ENCODE data around the gene PRPF19.

The PRPF19 gene

DNA sequence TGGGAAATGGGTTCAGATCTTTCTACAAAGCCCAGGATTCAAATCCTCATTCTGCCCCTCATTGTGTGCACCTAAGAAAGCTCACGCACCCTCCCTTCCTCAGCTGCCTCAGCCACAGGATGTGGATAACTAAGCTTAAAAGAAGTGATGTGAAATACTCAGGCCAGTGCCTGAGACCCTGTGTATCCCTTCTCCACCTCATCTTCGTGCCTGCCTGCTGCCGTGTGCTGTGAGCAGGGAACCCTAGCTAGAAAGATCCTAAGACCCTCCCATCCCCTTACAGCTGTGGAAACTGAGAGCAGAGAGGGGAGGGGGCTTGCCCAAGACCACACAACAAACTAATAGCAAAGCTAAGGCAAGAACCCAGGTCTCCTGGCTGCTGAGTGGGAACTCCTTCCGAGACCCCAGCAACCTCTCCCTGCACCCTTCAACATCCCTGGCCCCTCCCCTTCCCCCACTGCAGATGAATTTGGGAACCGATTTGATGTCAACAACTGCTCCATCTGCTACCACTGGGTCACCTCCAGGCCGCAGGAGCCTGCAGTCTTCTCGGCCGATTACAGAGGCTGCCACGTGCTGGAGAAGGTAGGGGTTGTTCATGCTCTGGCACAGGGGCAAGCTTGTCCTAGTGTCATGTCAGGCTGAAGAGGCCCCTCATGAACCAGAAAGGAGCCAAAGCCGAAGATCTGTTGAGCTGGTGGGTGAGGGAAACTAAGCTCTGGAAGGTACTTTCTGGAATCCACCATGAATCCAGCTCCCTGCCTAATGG, 37.5 kb downstream of the PRPF19 start:
- H3K27me3 ChIP-seq (ENCODE audit: insufficient read depth, low read length, poor library complexity) = no peaks in the 10 kb centered on the region
- no peak overlapping the region; the same call in 1 of the 2 replicates for H3K4me2 ChIP-seq (ENCODE audit: insufficient read depth, low read length)
- H3K4me3 ChIP-seq (ENCODE audit: low read depth in 1 of 2, low read length in 2 of 2) = no peak overlapping the region
- H4K20me1 ChIP-seq (ENCODE audit: insufficient read depth, low read length) = no peaks in the 10 kb centered on the region
- H2AFZ ChIP-seq (ENCODE audit: low read depth, low read length) = no peak overlapping the region
- no peak overlapping the region for H3K9ac ChIP-seq (ENCODE audit: low read depth, low read length)
- H3K27ac ChIP-seq (ENCODE audit: low read length) = peak overlapping the region; percentile 93
- DNase-seq (peak; percentile 63), ATAC-seq (ENCODE audit: insufficient read depth, low read depth) (peak; percentile 14; the same call in 2 of the 3 replicates)
- TF ChIP-seq, protein P1, sequence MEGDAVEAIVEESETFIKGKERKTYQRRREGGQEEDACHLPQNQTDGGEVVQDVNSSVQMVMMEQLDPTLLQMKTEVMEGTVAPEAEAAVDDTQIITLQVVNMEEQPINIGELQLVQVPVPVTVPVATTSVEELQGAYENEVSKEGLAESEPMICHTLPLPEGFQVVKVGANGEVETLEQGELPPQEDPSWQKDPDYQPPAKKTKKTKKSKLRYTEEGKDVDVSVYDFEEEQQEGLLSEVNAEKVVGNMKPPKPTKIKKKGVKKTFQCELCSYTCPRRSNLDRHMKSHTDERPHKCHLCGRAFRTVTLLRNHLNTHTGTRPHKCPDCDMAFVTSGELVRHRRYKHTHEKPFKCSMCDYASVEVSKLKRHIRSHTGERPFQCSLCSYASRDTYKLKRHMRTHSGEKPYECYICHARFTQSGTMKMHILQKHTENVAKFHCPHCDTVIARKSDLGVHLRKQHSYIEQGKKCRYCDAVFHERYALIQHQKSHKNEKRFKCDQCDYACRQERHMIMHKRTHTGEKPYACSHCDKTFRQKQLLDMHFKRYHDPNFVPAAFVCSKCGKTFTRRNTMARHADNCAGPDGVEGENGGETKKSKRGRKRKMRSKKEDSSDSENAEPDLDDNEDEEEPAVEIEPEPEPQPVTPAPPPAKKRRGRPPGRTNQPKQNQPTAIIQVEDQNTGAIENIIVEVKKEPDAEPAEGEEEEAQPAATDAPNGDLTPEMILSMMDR (IDR thresholded peaks at IDR 0.05; ENCODE audit: borderline replicate concordance, extremely low read depth, low read length, poor library complexity, severe bottlenecking) = no peak
- TF ChIP-seq EZH2 (IDR thresholded peaks at IDR 0.05; ENCODE audit: borderline replicate concordance, low read depth, low read length, severe bottlenecking) = no peak
- H3K4me1 ChIP-seq (ENCODE audit: insufficient read depth, low read length) = peaks cover 79% of the 10 kb centered on the region
- no peaks in the 10 kb centered on the region for H3K36me3 ChIP-seq (ENCODE audit: insufficient read depth, low read length)
- no peaks in the 10 kb centered on the region for H3K79me2 ChIP-seq (ENCODE audit: insufficient read depth, low read length)
- no peaks in the 10 kb centered on the region for H3K9me3 ChIP-seq (ENCODE audit: insufficient read depth, low read length, severe bottlenecking)

DNA sequence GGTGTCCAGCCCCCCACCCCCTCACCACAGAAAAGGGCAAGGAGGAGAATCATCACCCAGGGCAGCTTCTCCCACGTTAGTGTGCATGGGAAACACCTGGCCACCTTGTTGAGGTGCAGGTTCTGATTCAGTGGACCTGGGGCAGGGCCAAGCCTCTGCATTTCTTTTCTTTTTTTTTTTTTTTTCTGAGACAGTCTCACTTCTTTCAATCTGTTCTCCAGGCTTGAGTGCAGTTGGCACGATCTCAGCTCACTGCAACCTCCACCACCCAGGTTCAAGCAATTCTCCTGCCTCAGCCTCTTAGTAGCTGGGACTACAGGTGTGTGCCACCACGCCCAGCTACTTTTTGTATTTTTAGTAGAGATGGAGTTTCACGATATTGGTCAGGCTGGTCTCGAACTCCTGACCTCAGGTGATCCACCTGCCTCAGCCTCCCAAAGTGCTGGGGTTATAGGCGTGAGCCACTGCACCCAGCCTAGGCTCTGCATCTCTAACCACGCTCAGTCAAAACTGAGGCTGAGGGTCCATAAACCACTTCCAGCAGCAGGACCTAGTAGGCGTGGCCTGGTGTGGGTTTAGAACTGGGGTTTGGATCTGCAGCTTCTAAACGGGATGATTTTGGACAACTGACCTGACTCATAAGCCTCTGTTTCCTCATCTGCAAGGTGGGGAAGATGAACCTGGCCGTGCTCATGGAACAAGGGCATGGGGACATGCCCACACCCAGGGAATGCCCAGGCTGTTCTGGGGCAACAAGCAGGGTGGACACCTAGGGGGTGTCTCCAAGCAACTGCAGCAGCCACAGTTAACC, 38.3 kb downstream of the PRPF19 start:
- Histone ChIP-seq H3K79me2 (ENCODE audit: insufficient read depth, low read length) (no peaks in the 10 kb centered on the region), H3K27ac (ENCODE audit: low read length) (peak overlapping the region; percentile 93), H3K9ac (ENCODE audit: low read depth, low read length) (no peak overlapping the region), H3K9me3 (ENCODE audit: insufficient read depth, low read length, severe bottlenecking) (no peaks in the 10 kb centered on the region), H3K27me3 (ENCODE audit: insufficient read depth, low read length, poor library complexity) (no peaks in the 10 kb centered on the region), H3K4me2 (ENCODE audit: insufficient read depth, low read length) (no peak overlapping the region; the same call in 1 of the 2 replicates), H4K20me1 (ENCODE audit: insufficient read depth, low read length) (no peaks in the 10 kb centered on the region), H3K36me3 (ENCODE audit: insufficient read depth, low read length) (no peaks in the 10 kb centered on the region), H3K4me3 (ENCODE audit: low read depth in 1 of 2, low read length in 2 of 2) (no peak overlapping the region), H2AFZ (ENCODE audit: low read depth, low read length) (no peak overlapping the region), H3K4me1 (ENCODE audit: insufficient read depth, low read length) (peaks cover 71% of the 10 kb centered on the region)
- peak; percentile 61 for DNase-seq
- ATAC-seq (ENCODE audit: insufficient read depth, low read depth) = no peak
- TF ChIP-seq, protein P1 (IDR thresholded peaks at IDR 0.05; ENCODE audit: borderline replicate concordance, extremely low read depth, low read length, poor library complexity, severe bottlenecking) = no peak
- no peak for TF ChIP-seq EZH2 (IDR thresholded peaks at IDR 0.05; ENCODE audit: borderline replicate concordance, low read depth, low read length, severe bottlenecking)

DNA sequence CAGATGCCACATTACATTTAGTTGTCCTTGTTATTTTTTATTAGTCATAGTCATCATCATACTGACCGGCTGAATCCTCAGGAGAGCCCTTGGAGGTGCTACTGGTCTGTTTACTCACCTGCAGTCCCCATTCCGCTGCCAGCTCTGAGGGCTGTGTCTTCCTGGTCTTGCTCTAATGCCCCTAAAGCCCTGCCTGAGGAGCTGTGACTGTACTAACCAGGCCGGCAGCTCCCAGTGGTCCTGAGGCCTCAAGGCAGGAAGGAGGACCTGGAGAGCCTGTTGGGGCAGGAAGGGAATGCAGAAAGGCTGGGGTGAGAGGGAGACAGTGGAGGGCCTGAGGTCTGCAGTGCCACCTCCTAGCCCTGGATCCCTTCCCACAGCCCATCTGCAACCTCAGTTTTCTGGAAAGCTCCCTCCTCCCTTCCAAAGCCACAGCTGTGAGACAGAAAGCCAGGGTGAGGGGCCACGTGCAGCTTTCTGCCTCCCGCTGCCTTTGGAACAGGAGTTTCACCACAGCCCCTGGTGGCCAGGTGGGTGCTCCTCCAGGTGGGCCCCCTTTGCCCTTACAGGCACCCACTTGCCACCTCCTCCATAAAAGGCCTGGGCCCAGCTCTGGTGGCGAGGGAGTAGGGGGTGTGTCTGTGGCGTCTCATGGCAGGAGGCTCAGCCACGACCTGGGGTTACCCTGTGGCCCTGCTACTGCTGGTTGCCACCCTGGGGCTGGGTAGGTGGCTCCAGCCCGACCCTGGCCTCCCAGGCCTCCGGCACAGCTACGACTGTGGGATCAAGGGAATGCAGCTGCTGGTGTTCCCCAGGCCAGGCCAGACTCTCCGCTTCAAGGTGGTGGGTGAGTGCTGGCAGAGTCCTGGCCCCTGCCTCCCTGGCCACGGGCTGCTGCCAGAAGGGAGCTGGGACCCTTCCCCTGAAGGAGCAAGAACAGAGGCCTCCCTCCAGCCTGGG, 39.2 kb downstream of the PRPF19 start, which contains the start of gene ZP1:
ZP1 (plus strand) TSS at position 632 of the 960 bp plus-strand sequence; CDS start at position 652, 20 bp downstream.
- Histone ChIP-seq H3K27ac (ENCODE audit: low read length) (peak within 1 kb of the TSS; percentile 93), H3K9ac (ENCODE audit: low read depth, low read length) (no peak within 1 kb of the TSS), H3K4me1 (ENCODE audit: insufficient read depth, low read length) (peaks cover 62% of the 10 kb centered on the region), H3K4me3 (ENCODE audit: low read depth in 1 of 2, low read length in 2 of 2) (no peak within 1 kb of the TSS), H3K36me3 (ENCODE audit: insufficient read depth, low read length) (no peaks in the 10 kb centered on the region), H3K4me2 (ENCODE audit: insufficient read depth, low read length) (no peak within 1 kb of the TSS), H2AFZ (ENCODE audit: low read depth, low read length) (no peak within 1 kb of the TSS), H4K20me1 (ENCODE audit: insufficient read depth, low read length) (no peaks in the 10 kb centered on the region), H3K9me3 (ENCODE audit: insufficient read depth, low read length, severe bottlenecking) (no peaks in the 10 kb centered on the region), H3K79me2 (ENCODE audit: insufficient read depth, low read length) (no peaks in the 10 kb centered on the region), H3K27me3 (ENCODE audit: insufficient read depth, low read length, poor library complexity) (no peaks in the 10 kb centered on the region)
- TF ChIP-seq, protein P1 (IDR thresholded peaks at IDR 0.05; ENCODE audit: borderline replicate concordance, extremely low read depth, low read length, poor library complexity, severe bottlenecking) = no peak
- TF ChIP-seq EZH2 (IDR thresholded peaks at IDR 0.05; ENCODE audit: borderline replicate concordance, low read depth, low read length, severe bottlenecking) = no peak
- DNase-seq = peak; percentile 75
- ATAC-seq (ENCODE audit: insufficient read depth, low read depth) = peak; percentile 5; the same call in 2 of the 3 replicates

All from DND-41 (cell line).